Testis (tissue), 3 donors: Measurements from ENCODE around the gene EFCAB8. TPM values are rescaled to one million over a fixed set of nuclear protein-coding genes. Genes with fewer than 3 reads are reported as not detected.

Experiments used
- DNase-seq: peaks from one replicate; pipeline ENCODE4 v3.0.0-alpha.2; 2019
- H3K27ac ChIP-seq, 2 donors: fragments of 200-600 bp; sonication (generic); one replicate each; pipeline ENCODE4 v1.5.1; 2019
- H3K27me3 ChIP-seq: fragments of 200-600 bp; sonication (generic); one replicate; pipeline ENCODE4 v1.5.1; 2019
- H3K36me3 ChIP-seq: fragments of 200-600 bp; sonication (generic); one replicate; pipeline ENCODE4 v1.5.1; 2017; ENCODE audit warnings: low read depth; ENCODE audit errors: missing control alignments
- H3K4me1 ChIP-seq: fragments of 200-600 bp; sonication (generic); one replicate; pipeline ENCODE4 v1.5.1; 2019
- H3K4me3 ChIP-seq, 2 donors: fragments of 200-600 bp; sonication (generic); one replicate each; pipeline ENCODE4 v1.5.1; 2017 to 2019
- H3K9me3 ChIP-seq: fragments of 200-600 bp; sonication (generic); one replicate; pipeline ENCODE4 v1.5.1; 2017
- CTCF ChIP-seq, 3 experiments: fragments of 450-650 bp in 2 of 3; fragments of 200-600 bp in 1 of 3; sonication (generic) in 1 of 3; IDR thresholded peaks; one replicate each; pipeline ENCODE4 v1.5.1; 2016 to 2019; ENCODE audit warnings: antibody characterized with exemption in 3 of 3, mild to moderate bottlenecking in 2 of 3, moderate library complexity in 1 of 3
- POLR2A ChIP-seq: fragments of 450-650 bp; IDR thresholded peaks from one replicate; pipeline ENCODE4 v1.6.1; 2017; ENCODE audit warnings: antibody characterized with exemption, mild to moderate bottlenecking, moderate library complexity
- WGBS, 2 donors: methylation state at CpG; one replicate each; pipeline ENCODE4 v1.1.5; 2018; 5-methylcytosine and 5-hydroxymethylcytosine counted together
- intact Hi-C: fragments of 100-400 bp; cut with DNase I; formaldehyde crosslinking; loops from one replicate; pipeline ENCODE4 v1.15.1; 2023; ENCODE audit warnings: low total_unique reads
- polyA plus RNA-seq: library from polyadenylated mRNA; stranded (reverse); fragments of 350-450 nt; fragmentation: Illumina TruSeq; extraction: RNeasy Lipid Tissue Mini Kit (QIAGEN cat#74804); gene quantifications from one replicate; pipeline ENCODE4 v1.2.3, GENCODE V29; 2014; ENCODE audit warnings: low read depth, low replicate concordance; ENCODE audit not compliant: insufficient read depth
- total RNA-seq, 2 donors: library from RNA; depleted of rRNA; stranded (reverse); fragments of >200 nt; gene quantifications; one replicate each; pipeline ENCODE4 v1.2.3, GENCODE V29; 2016

EFCAB8 gene
- total and polyA plus RNA-seq, 3 donors from 2014 or later = 4.9 to 9.5 (median 6.3) TPM

GRCh38 chr20:32984196-32984595, 125.5 kb downstream of the EFCAB8 start:
- no peak for TF ChIP-seq CTCF (IDR thresholded peaks at IDR 0.05)
- TF ChIP-seq POLR2A = no peak
- WGBS, 2 donors = 74 to 79% methylated on average over 7 of the region's 7 CpGs
- no peaks in the 10 kb centered on the region for H3K36me3 ChIP-seq
- DNase-seq = no peak
- intact Hi-C loops = no loop called here
- H3K27me3 ChIP-seq = no peaks in the 10 kb centered on the region
- H3K4me3 ChIP-seq = no peak overlapping the region
- peaks cover 3% of the 10 kb centered on the region for H3K4me1 ChIP-seq
- H3K27ac ChIP-seq = no peak overlapping the region
- no peaks in the 10 kb centered on the region for H3K9me3 ChIP-seq

- H3K27ac ChIP-seq = no peak overlapping the region
- 85 to 86% methylated on average over 7 to 9 of the region's 9 CpGs for WGBS, 2 donors
- no peaks in the 10 kb centered on the region for H3K9me3 ChIP-seq
- H3K4me1 ChIP-seq = peaks cover 3% of the 10 kb centered on the region
- H3K4me3 ChIP-seq = no peak overlapping the region
- intact Hi-C loops = no loop called here
- DNase-seq = no peak
- no peaks in the 10 kb centered on the region for H3K27me3 ChIP-seq
- TF ChIP-seq POLR2A (no peak), CTCF (IDR thresholded peaks at IDR 0.05) (no peak)
- no peaks in the 10 kb centered on the region for H3K36me3 ChIP-seq
Measured at GRCh38 chr20:32984631-32985354, 126.1 kb downstream of the EFCAB8 start.

- Histone ChIP-seq H3K4me3 (no peak overlapping the region), H3K9me3 (no peaks in the 10 kb centered on the region), H3K36me3 (no peaks in the 10 kb centered on the region), H3K4me1 (peaks cover 3% of the 10 kb centered on the region), H3K27me3 (no peaks in the 10 kb centered on the region), H3K27ac (no peak overlapping the region)
- intact Hi-C loops = no loop called here
- no peak for TF ChIP-seq CTCF (IDR thresholded peaks at IDR 0.05)
- TF ChIP-seq POLR2A = no peak
- 74 to 83% methylated on average over 3 to 6 of the region's 6 CpGs for WGBS, 2 donors
- no peak for DNase-seq
Measured at GRCh38 chr20:32985596-32985995, 126.9 kb downstream of the EFCAB8 start.

- Histone ChIP-seq H3K36me3 (no peaks in the 10 kb centered on the region), H3K27ac (no peak overlapping the region), H3K27me3 (no peaks in the 10 kb centered on the region), H3K9me3 (no peaks in the 10 kb centered on the region), H3K4me3 (no peak overlapping the region), H3K4me1 (peaks cover 3% of the 10 kb centered on the region)
- WGBS, 2 donors = 60 to 71% methylated on average over 7 to 18 of the region's 18 CpGs
- intact Hi-C loops = no loop called here
- DNase-seq = no peak
- TF ChIP-seq POLR2A = no peak
- TF ChIP-seq CTCF (IDR thresholded peaks at IDR 0.05) = no peak
Measured at GRCh38 chr20:32986331-32986966, 127.7 kb downstream of the EFCAB8 start.
